ENCODE measurements around the gene SETD3.

Gene SETD3

GRCh38 chr14:99516156-99516870 is 35.7 kb upstream of the SETD3 start:
- no peak for DNase-seq

GRCh38 chr14:99515301-99516155 is 34.9 kb upstream of the SETD3 start:
- no peak for DNase-seq

GRCh38 chr14:99514552-99515300 is 34.1 kb upstream of the SETD3 start:
- DNase-seq = no peak

- no peak for DNase-seq
These were observed 33.4 kb upstream of the SETD3 start for GRCh38 chr14:99513946-99514551.

- DNase-seq = no peak
These were observed 32.6 kb upstream of the SETD3 start for GRCh38 chr14:99513183-99513694.

GRCh38 chr14:99512571-99513182 is 32.0 kb upstream of the SETD3 start:
- no peak for DNase-seq

- no peak for DNase-seq
These were observed 31.4 kb upstream of the SETD3 start for GRCh38 chr14:99512110-99512449.

GRCh38 chr14:99511421-99512109 is 30.9 kb upstream of the SETD3 start:
- no peak for DNase-seq

GRCh38 chr14:99510556-99511139 is 30.0 kb upstream of the SETD3 start:
- no peak for DNase-seq

- DNase-seq = no peak
These were observed 29.4 kb upstream of the SETD3 start for GRCh38 chr14:99509871-99510555.

GRCh38 chr14:99508896-99509629 is 28.4 kb upstream of the SETD3 start:
- DNase-seq = no peak

- no peak for DNase-seq
These were observed 27.4 kb upstream of the SETD3 start for GRCh38 chr14:99507860-99508640.

- DNase-seq = no peak
These were observed 25.6 kb upstream of the SETD3 start for GRCh38 chr14:99506276-99506675.

GRCh38 chr14:99505089-99505488 is 24.4 kb upstream of the SETD3 start:
- DNase-seq = no peak

- no peak for DNase-seq
These were observed 23.3 kb upstream of the SETD3 start for GRCh38 chr14:99503848-99504453.

- no peak for DNase-seq
These were observed 22.3 kb upstream of the SETD3 start for GRCh38 chr14:99502989-99503421.

- DNase-seq = no peak
These were observed 17.2 kb upstream of the SETD3 start for GRCh38 chr14:99497894-99498293.

GRCh38 chr14:99497341-99497740 is 16.7 kb upstream of the SETD3 start:
- DNase-seq = no peak

- no peak for DNase-seq
These were observed 3.4 kb upstream of the SETD3 start for GRCh38 chr14:99484106-99484505.
